K562 (cell line): ENCODE results near the gene PHF1. TPM values are rescaled to one million over a fixed set of nuclear protein-coding genes. Genes with fewer than 3 reads are reported as not detected.

ENCODE experiments used
- ATF4 ChIP-seq: fragments of 450-650 bp; formaldehyde crosslinking; IDR thresholded peaks from 2 replicates; pipeline ENCODE4 v1.4.0; 2022; ENCODE audit warnings: mild to moderate bottlenecking, moderate library complexity
- BCOR ChIP-seq: fragments of 450-650 bp; IDR thresholded peaks from 2 replicates; pipeline ENCODE4 v1.6.1; 2016
- CBFB ChIP-seq: sonication (generic); formaldehyde crosslinking; IDR thresholded peaks from 2 replicates; pipeline ENCODE4 v1.4.0; 2020; ENCODE audit warnings: mild to moderate bottlenecking, missing genetic modification reagents
- CC2D1A ChIP-seq: fragments of 450-650 bp; IDR thresholded peaks from 2 replicates; pipeline ENCODE4 v1.6.1; 2017; ENCODE audit warnings: mild to moderate bottlenecking
- HIVEP1 ChIP-seq: fragments of 250-450 bp; sonication (Bioruptor Pico); IDR thresholded peaks from 2 replicates; pipeline ENCODE4 v1.4.0; 2020; ENCODE audit warnings: mild to moderate bottlenecking
- HNRNPUL1 ChIP-seq: fragments of 200-400 bp; formaldehyde crosslinking; IDR thresholded peaks from 2 replicates; pipeline ENCODE4 v1.6.1; 2017; ENCODE audit warnings: low read length
- KDM4B ChIP-seq, 2 experiments: fragments of 450-650 bp in 1 of 2; sonication (generic) in 1 of 2; IDR thresholded peaks; 2 replicates each; pipeline ENCODE4 v1.6.1; 2016 to 2017; ENCODE audit warnings: borderline replicate concordance in 2 of 2, antibody characterized with exemption in 1 of 2, low read depth in 1 of 2, mild to moderate bottlenecking in 1 of 2
- KDM5B ChIP-seq: fragments of 200-600 bp; sonication (generic); IDR thresholded peaks from 2 replicates; pipeline ENCODE4 v1.6.1; 2012; ENCODE audit warnings: low read depth, mild to moderate bottlenecking, moderate library complexity, low read length, control low read depth, inconsistent platforms; ENCODE audit not compliant: insufficient replicate concordance
- MAFK ChIP-seq: IDR thresholded peaks from 2 replicates; pipeline ENCODE4 v1.6.1; 2011; ENCODE audit warnings: low read length, improper control_type of control experiment
- NFIC ChIP-seq: fragments of 450-650 bp; IDR thresholded peaks from 2 replicates; pipeline ENCODE4 v1.6.1; 2017; ENCODE audit warnings: mild to moderate bottlenecking, inconsistent platforms
- NR2F6 ChIP-seq: fragments of 450-650 bp; formaldehyde crosslinking; IDR thresholded peaks from 2 replicates; pipeline ENCODE4 v1.4.0; 2020; ENCODE audit warnings: mild to moderate bottlenecking
- PHB ChIP-seq: fragments of 250-450 bp; sonication (Bioruptor Pico); IDR thresholded peaks from 2 replicates; pipeline ENCODE4 v1.5.0; 2021
- PHB2 ChIP-seq: fragments of 450-650 bp; IDR thresholded peaks from 2 replicates; pipeline ENCODE4 v1.6.1; 2017; ENCODE audit warnings: low read depth
- POU5F1 ChIP-seq: fragments of 150-350 bp; IDR thresholded peaks from 2 replicates; pipeline ENCODE4 v1.6.1; 2014; ENCODE audit warnings: borderline replicate concordance, low read length, low read depth, mild to moderate bottlenecking; ENCODE audit not compliant: partially characterized antibody
- RB1 ChIP-seq: fragments of 450-650 bp; IDR thresholded peaks from 2 replicates; pipeline ENCODE4 v1.6.1; 2017; ENCODE audit warnings: low read depth, mild to moderate bottlenecking
- RBBP5 ChIP-seq: fragments of 200-600 bp; sonication (generic); IDR thresholded peaks from 2 replicates; pipeline ENCODE4 v1.6.1; 2012; ENCODE audit warnings: borderline replicate concordance, mild to moderate bottlenecking, low read length, control low read depth, inconsistent platforms; ENCODE audit not compliant: insufficient read depth, poor library complexity, severe bottlenecking
- TAL1 ChIP-seq: fragments of 450-650 bp; IDR thresholded peaks from 2 replicates; pipeline ENCODE4 v1.6.1; 2016; ENCODE audit warnings: mild to moderate bottlenecking
- ZNF444 ChIP-seq: fragments of 250-450 bp; sonication (Bioruptor Pico); IDR thresholded peaks from 2 replicates; pipeline ENCODE4 v1.4.0; 2020; ENCODE audit warnings: mild to moderate bottlenecking, moderate library complexity
- polyA plus RNA-seq, 8 experiments: library from polyadenylated mRNA; depleted of rRNA in 4 of 8; stranded (reverse) in 5 of 8; unstranded in 3 of 8; fragments of >200 nt; fragmentation: Nextera tagmentation in 2 of 8; fragmentation: Illumina TruSeq in 1 of 8; extraction: Ambion mirVana in 2 of 8; extraction: Trizol in 1 of 8; gene quantifications; 2 replicates each; pipeline versions ENCODE4 v1.2.1 to v1.2.3, GENCODE V29; 2011 to 2014; ENCODE audit warnings: inconsistent platforms in 1 of 8, missing spikeins in 1 of 8
- total RNA-seq, 7 experiments: library from RNA; depleted of rRNA in 6 of 7; stranded (reverse); fragments of >200 nt in 6 of 7; fragmentation: Illumina TruSeq in 2 of 7; extraction: Trizol in 2 of 7; gene quantifications; 2 replicates each; pipeline versions ENCODE4 v1.2.1 to v1.2.3, GENCODE V29; 2011 to 2021; ENCODE audit warnings: low replicate concordance in 1 of 7
- TF ChIP-seq, protein P1 (sequence below): fragments of 250-450 bp; sonication (Bioruptor Pico); IDR thresholded peaks from 2 replicates; pipeline ENCODE4 v1.5.0; 2021
- TF ChIP-seq, protein P2 (sequence below): sonication (generic); formaldehyde crosslinking; IDR thresholded peaks from 2 replicates; pipeline ENCODE4 v1.4.0; 2020; ENCODE audit warnings: mild to moderate bottlenecking, missing genetic modification reagents
- TF ChIP-seq, protein P3 (sequence below): fragments of 450-650 bp; IDR thresholded peaks from 2 replicates; pipeline ENCODE4 v1.6.1; 2016; ENCODE audit warnings: borderline replicate concordance

PHF1 gene
- total and polyA plus RNA-seq, 9 of the 15 experiments (the other 6 are each of a cell fraction or from before 2014, with no cell fraction given): 3.7 to 64.2 (median 33.7) TPM

- TF ChIP-seq, protein P1, sequence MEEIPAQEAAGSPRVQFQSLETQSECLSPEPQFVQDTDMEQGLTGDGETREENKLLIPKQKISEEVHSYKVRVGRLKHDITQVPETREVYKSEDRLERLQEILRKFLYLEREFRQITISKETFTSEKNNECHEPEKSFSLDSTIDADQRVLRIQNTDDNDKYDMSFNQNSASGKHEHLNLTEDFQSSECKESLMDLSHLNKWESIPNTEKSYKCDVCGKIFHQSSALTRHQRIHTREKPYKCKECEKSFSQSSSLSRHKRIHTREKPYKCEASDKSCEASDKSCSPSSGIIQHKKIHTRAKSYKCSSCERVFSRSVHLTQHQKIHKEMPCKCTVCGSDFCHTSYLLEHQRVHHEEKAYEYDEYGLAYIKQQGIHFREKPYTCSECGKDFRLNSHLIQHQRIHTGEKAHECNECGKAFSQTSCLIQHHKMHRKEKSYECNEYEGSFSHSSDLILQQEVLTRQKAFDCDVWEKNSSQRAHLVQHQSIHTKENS (CRISPR knock-in tag): no peak
- TF ChIP-seq PHB: no peak
- peak; percentile 94 for TF ChIP-seq KDM5B
- TF ChIP-seq PHB2: 0 out of 2 replicates have a peak, but pooled peaks have one; percentile 39
- TF ChIP-seq HIVEP1 (CRISPR knock-in tag): peak; percentile 24; the same call in 1 of the 2 replicates
- peak in 1 of 2 experiments; percentile 37; a peak in 1 of 4 replicates for TF ChIP-seq KDM4B (IDR thresholded peaks at IDR 0.05; ENCODE audit: borderline replicate concordance in 2 of 2, low read depth in 1 of 2)
- TF ChIP-seq RBBP5: peak; percentile 89
- TF ChIP-seq ATF4 (CRISPR knock-in tag): peak; percentile 37; the same call in 1 of the 2 replicates
- peak; percentile 22; the same call in 1 of the 2 replicates for TF ChIP-seq NFIC
- TF ChIP-seq CC2D1A: peak; percentile 38; the same call in 1 of the 2 replicates
- peak; percentile 41; the same call in 1 of the 2 replicates for TF ChIP-seq BCOR
- TF ChIP-seq, protein P2, sequence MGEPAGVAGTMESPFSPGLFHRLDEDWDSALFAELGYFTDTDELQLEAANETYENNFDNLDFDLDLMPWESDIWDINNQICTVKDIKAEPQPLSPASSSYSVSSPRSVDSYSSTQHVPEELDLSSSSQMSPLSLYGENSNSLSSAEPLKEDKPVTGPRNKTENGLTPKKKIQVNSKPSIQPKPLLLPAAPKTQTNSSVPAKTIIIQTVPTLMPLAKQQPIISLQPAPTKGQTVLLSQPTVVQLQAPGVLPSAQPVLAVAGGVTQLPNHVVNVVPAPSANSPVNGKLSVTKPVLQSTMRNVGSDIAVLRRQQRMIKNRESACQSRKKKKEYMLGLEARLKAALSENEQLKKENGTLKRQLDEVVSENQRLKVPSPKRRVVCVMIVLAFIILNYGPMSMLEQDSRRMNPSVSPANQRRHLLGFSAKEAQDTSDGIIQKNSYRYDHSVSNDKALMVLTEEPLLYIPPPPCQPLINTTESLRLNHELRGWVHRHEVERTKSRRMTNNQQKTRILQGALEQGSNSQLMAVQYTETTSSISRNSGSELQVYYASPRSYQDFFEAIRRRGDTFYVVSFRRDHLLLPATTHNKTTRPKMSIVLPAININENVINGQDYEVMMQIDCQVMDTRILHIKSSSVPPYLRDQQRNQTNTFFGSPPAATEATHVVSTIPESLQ (CRISPR knock-in tag): peak; percentile 97; the same call in 1 of the 2 replicates
- no peak for TF ChIP-seq TAL1
- peak; percentile 89 for TF ChIP-seq RB1
- no peak for TF ChIP-seq ZNF444 (CRISPR knock-in tag)
- no peak for TF ChIP-seq POU5F1
- 0 out of 2 replicates have a peak, but pooled peaks have one; percentile 61 for TF ChIP-seq NR2F6 (CRISPR knock-in tag)
- 0 out of 2 replicates have a peak, but pooled peaks have one; percentile 23 for TF ChIP-seq CBFB (CRISPR knock-in tag)
- TF ChIP-seq, protein P3, sequence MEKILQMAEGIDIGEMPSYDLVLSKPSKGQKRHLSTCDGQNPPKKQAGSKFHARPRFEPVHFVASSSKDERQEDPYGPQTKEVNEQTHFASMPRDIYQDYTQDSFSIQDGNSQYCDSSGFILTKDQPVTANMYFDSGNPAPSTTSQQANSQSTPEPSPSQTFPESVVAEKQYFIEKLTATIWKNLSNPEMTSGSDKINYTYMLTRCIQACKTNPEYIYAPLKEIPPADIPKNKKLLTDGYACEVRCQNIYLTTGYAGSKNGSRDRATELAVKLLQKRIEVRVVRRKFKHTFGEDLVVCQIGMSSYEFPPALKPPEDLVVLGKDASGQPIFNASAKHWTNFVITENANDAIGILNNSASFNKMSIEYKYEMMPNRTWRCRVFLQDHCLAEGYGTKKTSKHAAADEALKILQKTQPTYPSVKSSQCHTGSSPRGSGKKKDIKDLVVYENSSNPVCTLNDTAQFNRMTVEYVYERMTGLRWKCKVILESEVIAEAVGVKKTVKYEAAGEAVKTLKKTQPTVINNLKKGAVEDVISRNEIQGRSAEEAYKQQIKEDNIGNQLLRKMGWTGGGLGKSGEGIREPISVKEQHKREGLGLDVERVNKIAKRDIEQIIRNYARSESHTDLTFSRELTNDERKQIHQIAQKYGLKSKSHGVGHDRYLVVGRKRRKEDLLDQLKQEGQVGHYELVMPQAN: peak; percentile 97
- no peak for TF ChIP-seq HNRNPUL1
- TF ChIP-seq MAFK: no peak
These were observed 43.5 kb downstream of the PHF1 start, which contains the start of gene ZBTB9 (continued) for GRCh38 chr6:33454009-33454946.
